Memory B cell (primary cell): ENCODE data around the gene SHISA3.
A peak's percentile ranks its signal among the peaks of the same experiment; 100 is the strongest.

Experiments used
- ATAC-seq: fragments of 150-1000 bp; cut with Tn5 transposase; 2 replicates; pipeline ENCODE4 v1.10.0; 2021; ENCODE audit warnings: low read depth, mild to moderate bottlenecking, moderate library complexity
- DNase-seq, 2 donors: peaks; one replicate each; pipeline ENCODE4 v3.0.0; 2022; ENCODE audit warnings: low spot score in 2 of 2
- H3K27ac Mint-ChIP-seq: one replicate; pipeline ENCODE4 v1.8.0; 2022; ENCODE audit warnings: mild to moderate bottlenecking, moderate library complexity, mixed read lengths
- H3K27me3 Mint-ChIP-seq: one replicate; pipeline ENCODE4 v1.8.0; 2022; ENCODE audit warnings: mixed read lengths
- H3K36me3 Mint-ChIP-seq: one replicate; pipeline ENCODE4 v1.8.0; 2022; ENCODE audit warnings: mild to moderate bottlenecking, mixed read lengths
- H3K4me1 Mint-ChIP-seq: one replicate; pipeline ENCODE4 v1.8.0; 2022; ENCODE audit warnings: mixed read lengths
- H3K4me3 Mint-ChIP-seq: one replicate; pipeline ENCODE4 v1.8.0; 2022; ENCODE audit warnings: mild to moderate bottlenecking, moderate library complexity, mixed read lengths
- H3K9me3 Mint-ChIP-seq: one replicate; pipeline ENCODE4 v1.8.0; 2022; ENCODE audit warnings: mixed read lengths

Gene SHISA3

GRCh38 chr4:42399393-42399792 lies 2.1 kb downstream of the SHISA3 start:
- H3K4me1 Mint-ChIP-seq: peaks cover 20% of the 10 kb centered on the region
- H3K4me3 Mint-ChIP-seq: no peak overlapping the region
- DNase-seq (no peak), ATAC-seq (peak; percentile 15)
- H3K27me3 Mint-ChIP-seq: peaks cover 20% of the 10 kb centered on the region
- no peak overlapping the region for H3K27ac Mint-ChIP-seq
- H3K36me3 Mint-ChIP-seq: no peaks in the 10 kb centered on the region
- no peaks in the 10 kb centered on the region for H3K9me3 Mint-ChIP-seq

GRCh38 chr4:42401171-42401570 lies 3.9 kb downstream of the SHISA3 start:
- Mint-ChIP-seq H3K27me3 (peaks cover 19% of the 10 kb centered on the region), H3K36me3 (peaks cover 4% of the 10 kb centered on the region), H3K27ac (no peak overlapping the region), H3K4me3 (no peak overlapping the region), H3K9me3 (no peaks in the 10 kb centered on the region), H3K4me1 (peaks cover 20% of the 10 kb centered on the region)
- ATAC-seq: no peak
- no peak for DNase-seq

GRCh38 chr4:42404001-42404400 lies 6.7 kb downstream of the SHISA3 start:
- Mint-ChIP-seq H3K27ac (no peak overlapping the region), H3K4me3 (no peak overlapping the region), H3K9me3 (no peaks in the 10 kb centered on the region), H3K27me3 (peaks cover 11% of the 10 kb centered on the region), H3K4me1 (peaks cover 5% of the 10 kb centered on the region), H3K36me3 (peaks cover 6% of the 10 kb centered on the region)
- DNase-seq (no peak), ATAC-seq (no peak)

GRCh38 chr4:42410446-42410845 lies 13.2 kb downstream of the SHISA3 start:
- ATAC-seq (no peak), DNase-seq (no peak)
- Mint-ChIP-seq H3K36me3 (peaks cover 23% of the 10 kb centered on the region), H3K4me3 (no peak overlapping the region), H3K9me3 (no peaks in the 10 kb centered on the region), H3K27ac (no peak overlapping the region), H3K4me1 (no peaks in the 10 kb centered on the region), H3K27me3 (no peaks in the 10 kb centered on the region)

GRCh38 chr4:42411803-42412202 lies 14.5 kb downstream of the SHISA3 start:
- Mint-ChIP-seq H3K4me3 (no peak overlapping the region), H3K27ac (no peak overlapping the region), H3K4me1 (no peaks in the 10 kb centered on the region), H3K9me3 (no peaks in the 10 kb centered on the region), H3K27me3 (no peaks in the 10 kb centered on the region), H3K36me3 (peaks cover 23% of the 10 kb centered on the region)
- DNase-seq: no peak
- ATAC-seq: no peak

GRCh38 chr4:42412251-42412650 lies 15.0 kb downstream of the SHISA3 start:
- H3K27ac Mint-ChIP-seq: no peak overlapping the region
- DNase-seq (no peak), ATAC-seq (no peak)
- H3K4me1 Mint-ChIP-seq: no peaks in the 10 kb centered on the region
- peaks cover 23% of the 10 kb centered on the region for H3K36me3 Mint-ChIP-seq
- H3K27me3 Mint-ChIP-seq: no peaks in the 10 kb centered on the region
- no peaks in the 10 kb centered on the region for H3K9me3 Mint-ChIP-seq
- no peak overlapping the region for H3K4me3 Mint-ChIP-seq

- no peaks in the 10 kb centered on the region for H3K4me1 Mint-ChIP-seq
- DNase-seq: no peak
- peaks cover 38% of the 10 kb centered on the region for H3K36me3 Mint-ChIP-seq
- no peak overlapping the region for H3K27ac Mint-ChIP-seq
- H3K9me3 Mint-ChIP-seq: no peaks in the 10 kb centered on the region
- H3K4me3 Mint-ChIP-seq: no peak overlapping the region
- H3K27me3 Mint-ChIP-seq: no peaks in the 10 kb centered on the region
- ATAC-seq: no peak
Measured at GRCh38 chr4:42415281-42415680, 18.0 kb downstream of the SHISA3 start.

GRCh38 chr4:42416017-42416416 lies 18.7 kb downstream of the SHISA3 start:
- no peak for ATAC-seq
- Mint-ChIP-seq H3K27ac (no peak overlapping the region), H3K36me3 (peaks cover 36% of the 10 kb centered on the region), H3K27me3 (no peaks in the 10 kb centered on the region), H3K9me3 (no peaks in the 10 kb centered on the region), H3K4me1 (no peaks in the 10 kb centered on the region), H3K4me3 (no peak overlapping the region)
- no peak for DNase-seq

GRCh38 chr4:42417550-42417949 lies 20.3 kb downstream of the SHISA3 start:
- no peaks in the 10 kb centered on the region for H3K9me3 Mint-ChIP-seq
- no peaks in the 10 kb centered on the region for H3K27me3 Mint-ChIP-seq
- no peaks in the 10 kb centered on the region for H3K4me1 Mint-ChIP-seq
- H3K27ac Mint-ChIP-seq: no peak overlapping the region
- H3K4me3 Mint-ChIP-seq: no peak overlapping the region
- H3K36me3 Mint-ChIP-seq: peaks cover 38% of the 10 kb centered on the region
- ATAC-seq: no peak
- no peak for DNase-seq

GRCh38 chr4:42420140-42420539 lies 22.9 kb downstream of the SHISA3 start:
- Mint-ChIP-seq H3K4me1 (no peaks in the 10 kb centered on the region), H3K4me3 (no peak overlapping the region), H3K27ac (no peak overlapping the region), H3K9me3 (no peaks in the 10 kb centered on the region), H3K36me3 (peaks cover 35% of the 10 kb centered on the region), H3K27me3 (no peaks in the 10 kb centered on the region)
- DNase-seq: no peak
- ATAC-seq: no peak

GRCh38 chr4:42425146-42426065 lies 28.1 kb downstream of the SHISA3 start:
- Mint-ChIP-seq H3K9me3 (no peaks in the 10 kb centered on the region), H3K4me3 (no peak overlapping the region), H3K4me1 (no peaks in the 10 kb centered on the region), H3K36me3 (peaks cover 35% of the 10 kb centered on the region), H3K27ac (no peak overlapping the region), H3K27me3 (no peaks in the 10 kb centered on the region)
- DNase-seq (no peak), ATAC-seq (no peak)

GRCh38 chr4:42428036-42428435 lies 30.7 kb downstream of the SHISA3 start:
- H3K27me3 Mint-ChIP-seq: no peaks in the 10 kb centered on the region
- no peaks in the 10 kb centered on the region for H3K9me3 Mint-ChIP-seq
- no peak overlapping the region for H3K4me3 Mint-ChIP-seq
- ATAC-seq: no peak
- no peak for DNase-seq
- H3K27ac Mint-ChIP-seq: no peak overlapping the region
- H3K4me1 Mint-ChIP-seq: no peaks in the 10 kb centered on the region
- peaks cover 28% of the 10 kb centered on the region for H3K36me3 Mint-ChIP-seq

- DNase-seq: no peak
- Mint-ChIP-seq H3K9me3 (no peaks in the 10 kb centered on the region), H3K4me3 (no peak overlapping the region), H3K27ac (no peak overlapping the region), H3K4me1 (peaks cover 2% of the 10 kb centered on the region), H3K36me3 (peaks cover 46% of the 10 kb centered on the region), H3K27me3 (no peaks in the 10 kb centered on the region)
- ATAC-seq: no peak
Measured at GRCh38 chr4:42436928-42437565, 39.8 kb downstream of the SHISA3 start.

- no peak overlapping the region for H3K27ac Mint-ChIP-seq
- H3K36me3 Mint-ChIP-seq: peaks cover 43% of the 10 kb centered on the region
- no peak overlapping the region for H3K4me3 Mint-ChIP-seq
- no peaks in the 10 kb centered on the region for H3K9me3 Mint-ChIP-seq
- no peaks in the 10 kb centered on the region for H3K4me1 Mint-ChIP-seq
- no peak for DNase-seq
- H3K27me3 Mint-ChIP-seq: no peaks in the 10 kb centered on the region
- ATAC-seq: no peak
Measured at GRCh38 chr4:42440083-42440482, 42.8 kb downstream of the SHISA3 start.
